ENCODE results near the gene TMPRSS13.
A peak's percentile ranks its signal among the peaks of the same experiment; 100 is the strongest.

The TMPRSS13 gene

GRCh38 chr11:117883063-117883462 lies 46.1 kb downstream of the TMPRSS13 start:
- TF ChIP-seq CTCF (IDR thresholded peaks at IDR 0.05; ENCODE audit: borderline replicate concordance, extremely low read depth, low read length, poor library complexity, severe bottlenecking), result no peak
- TF ChIP-seq EZH2 (IDR thresholded peaks at IDR 0.05; ENCODE audit: borderline replicate concordance, low read depth, low read length, severe bottlenecking), result no peak
- Histone ChIP-seq H3K9me3 (ENCODE audit: insufficient read depth, low read length, severe bottlenecking) (no peaks in the 10 kb centered on the region), H2AFZ (ENCODE audit: low read depth, low read length) (no peak overlapping the region), H3K36me3 (ENCODE audit: insufficient read depth, low read length) (no peaks in the 10 kb centered on the region), H3K27me3 (ENCODE audit: insufficient read depth, low read length, poor library complexity) (no peaks in the 10 kb centered on the region), H3K9ac (ENCODE audit: low read depth, low read length) (no peak overlapping the region), H4K20me1 (ENCODE audit: insufficient read depth, low read length) (no peaks in the 10 kb centered on the region), H3K27ac (ENCODE audit: low read length) (no peak overlapping the region), H3K4me2 (ENCODE audit: insufficient read depth, low read length) (no peak overlapping the region), H3K79me2 (ENCODE audit: insufficient read depth, low read length) (no peaks in the 10 kb centered on the region), H3K4me3 (ENCODE audit: low read depth in 1 of 2, low read length in 2 of 2) (no peak overlapping the region), H3K4me1 (ENCODE audit: insufficient read depth, low read length) (0 out of 2 replicates have a peak, but pooled peaks cover 3% of the 10 kb centered on the region)
- no peak for ATAC-seq (ENCODE audit: insufficient read depth, low read depth)
- no peak for DNase-seq

DNA sequence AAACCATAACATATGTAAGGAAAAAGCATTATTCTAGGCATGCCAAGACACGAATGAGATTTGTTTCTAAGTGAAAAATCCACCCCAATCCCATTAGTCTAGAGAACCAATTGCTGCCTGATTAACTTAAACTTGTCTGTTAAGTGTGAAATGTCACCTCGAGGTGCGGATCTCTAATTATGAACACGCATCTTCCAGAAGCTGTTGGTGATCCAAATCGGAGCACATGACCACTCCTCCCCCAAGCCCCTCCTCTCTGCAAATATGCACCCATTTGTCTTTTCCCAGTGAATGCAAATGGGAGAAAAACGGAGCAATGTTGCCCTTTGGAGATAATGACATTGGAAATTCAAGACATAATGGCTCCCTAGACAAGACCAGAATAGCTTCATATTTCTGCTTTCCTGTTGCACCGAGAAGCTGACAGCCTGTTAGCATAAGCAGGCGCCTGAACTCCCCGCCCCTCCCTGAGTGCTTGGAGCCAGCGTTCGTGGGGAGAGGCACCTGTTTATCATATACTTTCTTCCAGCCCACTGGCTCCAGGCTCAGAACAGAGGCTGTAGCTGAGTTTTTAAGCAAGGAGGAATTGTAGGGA lies 46.8 kb downstream of the TMPRSS13 start:
- peaks cover 3% of the 10 kb centered on the region; the same call in 1 of the 2 replicates for H3K4me1 ChIP-seq (ENCODE audit: insufficient read depth, low read length)
- no peak for TF ChIP-seq EZH2 (IDR thresholded peaks at IDR 0.05; ENCODE audit: borderline replicate concordance, low read depth, low read length, severe bottlenecking)
- no peak for TF ChIP-seq CTCF (IDR thresholded peaks at IDR 0.05; ENCODE audit: borderline replicate concordance, extremely low read depth, low read length, poor library complexity, severe bottlenecking)
- H3K27me3 ChIP-seq (ENCODE audit: insufficient read depth, low read length, poor library complexity), result no peaks in the 10 kb centered on the region
- no peaks in the 10 kb centered on the region for H3K9me3 ChIP-seq (ENCODE audit: insufficient read depth, low read length, severe bottlenecking)
- H3K9ac ChIP-seq (ENCODE audit: low read depth, low read length), result no peak overlapping the region
- H3K27ac ChIP-seq (ENCODE audit: low read length), result no peak overlapping the region
- H3K4me3 ChIP-seq (ENCODE audit: low read depth in 1 of 2, low read length in 2 of 2), result no peak overlapping the region
- no peaks in the 10 kb centered on the region for H4K20me1 ChIP-seq (ENCODE audit: insufficient read depth, low read length)
- ATAC-seq (ENCODE audit: insufficient read depth, low read depth) (peak; percentile 54; the same call in 2 of the 3 replicates), DNase-seq (peak; percentile 26)
- no peaks in the 10 kb centered on the region for H3K36me3 ChIP-seq (ENCODE audit: insufficient read depth, low read length)
- H3K4me2 ChIP-seq (ENCODE audit: insufficient read depth, low read length), result no peak overlapping the region
- H2AFZ ChIP-seq (ENCODE audit: low read depth, low read length), result no peak overlapping the region
- H3K79me2 ChIP-seq (ENCODE audit: insufficient read depth, low read length), result no peaks in the 10 kb centered on the region

- Histone ChIP-seq H3K9ac (ENCODE audit: low read depth, low read length) (no peak overlapping the region), H3K27ac (ENCODE audit: low read length) (no peak overlapping the region), H2AFZ (ENCODE audit: low read depth, low read length) (no peak overlapping the region), H4K20me1 (ENCODE audit: insufficient read depth, low read length) (no peaks in the 10 kb centered on the region), H3K36me3 (ENCODE audit: insufficient read depth, low read length) (no peaks in the 10 kb centered on the region; the same call in 1 of the 2 replicates), H3K4me1 (ENCODE audit: insufficient read depth, low read length) (peaks cover 11% of the 10 kb centered on the region), H3K27me3 (ENCODE audit: insufficient read depth, low read length, poor library complexity) (no peaks in the 10 kb centered on the region), H3K9me3 (ENCODE audit: insufficient read depth, low read length, severe bottlenecking) (no peaks in the 10 kb centered on the region), H3K79me2 (ENCODE audit: insufficient read depth, low read length) (peaks cover 2% of the 10 kb centered on the region), H3K4me2 (ENCODE audit: insufficient read depth, low read length) (no peak overlapping the region), H3K4me3 (ENCODE audit: low read depth in 1 of 2, low read length in 2 of 2) (no peak overlapping the region)
- no peak for ATAC-seq (ENCODE audit: insufficient read depth, low read depth)
- TF ChIP-seq EZH2 (IDR thresholded peaks at IDR 0.05; ENCODE audit: borderline replicate concordance, low read depth, low read length, severe bottlenecking), result no peak
- TF ChIP-seq CTCF (IDR thresholded peaks at IDR 0.05; ENCODE audit: borderline replicate concordance, extremely low read depth, low read length, poor library complexity, severe bottlenecking), result no peak
- no peak for DNase-seq
Observed at GRCh38 chr11:117881217-117881616, 48.0 kb downstream of the TMPRSS13 start.
